WTC11 (cell line): Measurements from ENCODE around the gene RNPEPL1. TPM values are rescaled to one million over a fixed set of nuclear protein-coding genes. Genes with fewer than 3 reads are reported as not detected.
A peak's percentile ranks its signal among the peaks of the same experiment; 100 is the strongest.

Source experiments
- ATAC-seq: fragments of 200-7000 bp; cut with Tn5 transposase; 2 replicates; pipeline ENCODE4 v1.10.0; 2021; ENCODE audit warnings: mild to moderate bottlenecking, moderate library complexity
- CTCF ChIA-PET: fragments of 300-600 bp; sonication (Branson Sonifier 250); formaldehyde crosslinking; loops from one replicate; lab custom pipeline; 2021; ENCODE audit warnings: antibody characterized with exemption; lab: Charles Lee
- POLR2A ChIA-PET: fragments of 350-600 bp; sonication (Branson Sonifier 250); formaldehyde crosslinking; loops from one replicate; lab custom pipeline; 2021; ENCODE audit warnings: antibody characterized with exemption; lab: Charles Lee
- DNase-seq: peaks from one replicate; pipeline ENCODE4 v3.0.0; 2021; ENCODE audit warnings: low spot score
- H3K27ac Mint-ChIP-seq: 2 replicates; pipeline ENCODE4 v1.8.0; 2021; ENCODE audit warnings: mixed read lengths
- H3K27me3 Mint-ChIP-seq: 2 replicates; pipeline ENCODE4 v1.8.0; 2021; ENCODE audit warnings: low read depth, mild to moderate bottlenecking, moderate library complexity, mixed read lengths
- H3K36me3 Mint-ChIP-seq: 2 replicates; pipeline ENCODE4 v1.8.0; 2021; ENCODE audit warnings: mixed read lengths
- H3K4me1 Mint-ChIP-seq: 2 replicates; pipeline ENCODE4 v1.8.0; 2022; ENCODE audit warnings: mixed read lengths
- H3K4me3 Mint-ChIP-seq: 2 replicates; pipeline ENCODE4 v1.8.0; 2021; ENCODE audit warnings: mild to moderate bottlenecking, moderate library complexity, mixed read lengths
- H3K9me3 Mint-ChIP-seq: 2 replicates; pipeline ENCODE4 v1.8.0; 2021; ENCODE audit warnings: mixed read lengths
- EMX1 ChIP-seq: fragments of 250-450 bp; sonication (Bioruptor Pico); IDR thresholded peaks from 2 replicates; pipeline ENCODE4 v1.8.0; 2021; ENCODE audit warnings: mild to moderate bottlenecking
- GTF2I ChIP-seq: fragments of 250-450 bp; sonication (Bioruptor Pico); conservative IDR thresholded peaks from 2 replicates; pipeline ENCODE4 v1.4.0; 2021; ENCODE audit warnings: mild to moderate bottlenecking
- KAT7 ChIP-seq: sonication (generic); formaldehyde crosslinking; IDR thresholded peaks from 2 replicates; pipeline ENCODE4 v1.8.1; 2023; ENCODE audit warnings: missing genetic modification reagents, mild to moderate bottlenecking, borderline replicate concordance
- NFE2L1 ChIP-seq: sonication (generic); formaldehyde crosslinking; IDR thresholded peaks from 2 replicates; pipeline ENCODE4 v1.8.1; 2023; ENCODE audit warnings: missing genetic modification reagents
- NR2C2 ChIP-seq: sonication (generic); formaldehyde crosslinking; IDR thresholded peaks from 2 replicates; pipeline ENCODE4 v1.8.0; 2022; ENCODE audit warnings: mild to moderate bottlenecking, missing genetic modification reagents
- OVOL2 ChIP-seq: fragments of 250-450 bp; sonication (Bioruptor Pico); IDR thresholded peaks from 2 replicates; pipeline ENCODE4 v1.9.0; 2021; ENCODE audit warnings: mild to moderate bottlenecking, borderline replicate concordance
- RELA ChIP-seq: sonication (generic); formaldehyde crosslinking; IDR thresholded peaks from 2 replicates; pipeline ENCODE4 v1.8.1; 2022; ENCODE audit warnings: missing genetic modification reagents, mild to moderate bottlenecking, borderline replicate concordance
- SMAD3 ChIP-seq: sonication (generic); formaldehyde crosslinking; IDR thresholded peaks from 2 replicates; pipeline ENCODE4 v1.8.0; 2022; ENCODE audit warnings: missing genetic modification reagents, mild to moderate bottlenecking, borderline replicate concordance
- SOX15 ChIP-seq: fragments of 250-450 bp; sonication (Bioruptor Pico); IDR thresholded peaks from 2 replicates; pipeline ENCODE4 v1.9.0; 2021; ENCODE audit warnings: mild to moderate bottlenecking
- SP1 ChIP-seq: sonication (generic); formaldehyde crosslinking; conservative IDR thresholded peaks from 2 replicates; pipeline ENCODE4 v1.8.1; 2022; ENCODE audit warnings: missing genetic modification reagents
- TCF7 ChIP-seq: sonication (generic); formaldehyde crosslinking; IDR thresholded peaks from 2 replicates; pipeline ENCODE4 v1.8.0; 2022; ENCODE audit warnings: mild to moderate bottlenecking, low read depth, missing genetic modification reagents, moderate library complexity
- TEAD4 ChIP-seq: sonication (generic); formaldehyde crosslinking; IDR thresholded peaks from 2 replicates; pipeline ENCODE4 v1.8.0; 2022; ENCODE audit warnings: mild to moderate bottlenecking, missing genetic modification reagents
- ZNF121 ChIP-seq: sonication (generic); formaldehyde crosslinking; IDR thresholded peaks from 2 replicates; pipeline ENCODE4 v1.8.0; 2023; ENCODE audit warnings: missing genetic modification reagents
- ZNF416 ChIP-seq: fragments of 250-450 bp; sonication (Bioruptor Pico); IDR thresholded peaks from 2 replicates; pipeline ENCODE4 v1.9.0; 2021; ENCODE audit warnings: mild to moderate bottlenecking, inconsistent platforms
- ZNF671 ChIP-seq: fragments of 250-450 bp; sonication (Bioruptor Pico); IDR thresholded peaks from 2 replicates; pipeline ENCODE4 v1.8.0; 2021; ENCODE audit warnings: mild to moderate bottlenecking
- total RNA-seq: library from RNA; stranded (reverse); gene quantifications from 3 replicates; pipeline ENCODE4 v1.2.3, GENCODE V29; 2021
- TF ChIP-seq, protein P1 (sequence below): sonication (generic); formaldehyde crosslinking; IDR thresholded peaks from 2 replicates; pipeline ENCODE4 v1.8.0; 2023; ENCODE audit warnings: mild to moderate bottlenecking, missing genetic modification reagents
- TF ChIP-seq, protein P2 (sequence below): sonication (generic); formaldehyde crosslinking; IDR thresholded peaks from 2 replicates; pipeline ENCODE4 v1.8.1; 2023; ENCODE audit warnings: mild to moderate bottlenecking, missing genetic modification reagents
- TF ChIP-seq, protein P3 (sequence below): sonication (generic); formaldehyde crosslinking; IDR thresholded peaks from 2 replicates; pipeline ENCODE4 v1.8.1; 2022; ENCODE audit warnings: mild to moderate bottlenecking, moderate library complexity, missing genetic modification reagents
- TF ChIP-seq, protein P4 (sequence below): sonication (generic); formaldehyde crosslinking; IDR thresholded peaks from 2 replicates; pipeline ENCODE4 v1.8.1; 2023; ENCODE audit warnings: mild to moderate bottlenecking, missing genetic modification reagents, borderline replicate concordance
- TF ChIP-seq, protein P5 (sequence below): sonication (generic); formaldehyde crosslinking; IDR thresholded peaks from 2 replicates; pipeline ENCODE4 v1.8.1; 2023; ENCODE audit warnings: mild to moderate bottlenecking, moderate library complexity, missing genetic modification reagents
- TF ChIP-seq, protein P6 (sequence below): sonication (generic); formaldehyde crosslinking; IDR thresholded peaks from 2 replicates; pipeline ENCODE4 v1.8.1; 2022; ENCODE audit warnings: low read depth, missing genetic modification reagents, borderline replicate concordance

The RNPEPL1 gene
- total RNA-seq, 1 experiment from 2014 or later = 18.8 TPM

DNA sequence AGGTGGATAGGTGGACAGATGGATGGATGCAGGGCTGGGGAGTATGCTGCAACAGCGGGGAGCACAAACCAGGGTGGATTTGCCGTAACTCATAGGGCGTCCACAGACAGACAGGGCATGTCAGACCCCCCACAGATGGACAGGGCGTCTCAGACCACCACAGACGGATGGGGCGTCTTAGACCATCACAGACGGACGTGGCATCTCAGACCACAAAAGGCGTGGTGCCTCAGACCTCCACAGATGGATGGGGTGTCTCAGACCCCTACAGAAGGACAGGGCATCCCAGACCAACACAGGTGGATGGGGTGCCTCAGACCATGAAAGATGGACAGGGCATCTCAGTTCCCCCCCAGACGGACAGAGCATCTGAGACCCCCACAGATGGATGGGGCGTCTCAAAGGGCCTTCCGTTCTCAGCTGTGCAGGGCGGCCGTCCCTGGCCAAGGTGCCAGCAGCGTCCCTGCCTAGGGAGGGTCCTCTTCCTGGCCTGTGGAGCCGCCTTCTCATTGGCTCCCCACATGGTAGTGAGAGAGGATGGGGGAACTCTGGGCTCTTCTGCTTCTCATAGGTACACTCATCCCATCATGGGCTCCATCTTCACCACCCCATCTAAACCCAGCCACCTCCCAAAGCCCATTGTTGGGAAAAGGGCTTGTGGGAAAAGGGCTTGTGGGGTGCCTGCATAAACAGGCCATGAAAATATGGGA lies 12.6 kb upstream of the RNPEPL1 start:
- DNase-seq (no peak), ATAC-seq (no peak)
- Mint-ChIP-seq H3K36me3 (peaks cover 15% of the 10 kb centered on the region), H3K9me3 (peaks cover 15% of the 10 kb centered on the region), H3K27ac (no peak overlapping the region), H3K4me3 (no peak overlapping the region), H3K27me3 (peaks cover 32% of the 10 kb centered on the region), H3K4me1 (peaks cover 20% of the 10 kb centered on the region)
- CTCF ChIA-PET = interaction anchor here (2.6 to 2.9 kb wide), 2 partner anchors 24 to 42 kb away, joined by 11 to 24 read pairs; no protein-coding TSS in a partner anchor
- TF ChIP-seq OVOL2 (CRISPR knock-in tag) (no peak), NR2C2 (CRISPR knock-in tag) (no peak), NFE2L1 (CRISPR knock-in tag) (no peak), SOX15 (CRISPR knock-in tag) (no peak), GTF2I (no peak)
- TF ChIP-seq, protein P1, sequence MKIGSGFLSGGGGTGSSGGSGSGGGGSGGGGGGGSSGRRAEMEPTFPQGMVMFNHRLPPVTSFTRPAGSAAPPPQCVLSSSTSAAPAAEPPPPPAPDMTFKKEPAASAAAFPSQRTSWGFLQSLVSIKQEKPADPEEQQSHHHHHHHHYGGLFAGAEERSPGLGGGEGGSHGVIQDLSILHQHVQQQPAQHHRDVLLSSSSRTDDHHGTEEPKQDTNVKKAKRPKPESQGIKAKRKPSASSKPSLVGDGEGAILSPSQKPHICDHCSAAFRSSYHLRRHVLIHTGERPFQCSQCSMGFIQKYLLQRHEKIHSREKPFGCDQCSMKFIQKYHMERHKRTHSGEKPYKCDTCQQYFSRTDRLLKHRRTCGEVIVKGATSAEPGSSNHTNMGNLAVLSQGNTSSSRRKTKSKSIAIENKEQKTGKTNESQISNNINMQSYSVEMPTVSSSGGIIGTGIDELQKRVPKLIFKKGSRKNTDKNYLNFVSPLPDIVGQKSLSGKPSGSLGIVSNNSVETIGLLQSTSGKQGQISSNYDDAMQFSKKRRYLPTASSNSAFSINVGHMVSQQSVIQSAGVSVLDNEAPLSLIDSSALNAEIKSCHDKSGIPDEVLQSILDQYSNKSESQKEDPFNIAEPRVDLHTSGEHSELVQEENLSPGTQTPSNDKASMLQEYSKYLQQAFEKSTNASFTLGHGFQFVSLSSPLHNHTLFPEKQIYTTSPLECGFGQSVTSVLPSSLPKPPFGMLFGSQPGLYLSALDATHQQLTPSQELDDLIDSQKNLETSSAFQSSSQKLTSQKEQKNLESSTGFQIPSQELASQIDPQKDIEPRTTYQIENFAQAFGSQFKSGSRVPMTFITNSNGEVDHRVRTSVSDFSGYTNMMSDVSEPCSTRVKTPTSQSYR = no peak
- TF ChIP-seq, protein P2, sequence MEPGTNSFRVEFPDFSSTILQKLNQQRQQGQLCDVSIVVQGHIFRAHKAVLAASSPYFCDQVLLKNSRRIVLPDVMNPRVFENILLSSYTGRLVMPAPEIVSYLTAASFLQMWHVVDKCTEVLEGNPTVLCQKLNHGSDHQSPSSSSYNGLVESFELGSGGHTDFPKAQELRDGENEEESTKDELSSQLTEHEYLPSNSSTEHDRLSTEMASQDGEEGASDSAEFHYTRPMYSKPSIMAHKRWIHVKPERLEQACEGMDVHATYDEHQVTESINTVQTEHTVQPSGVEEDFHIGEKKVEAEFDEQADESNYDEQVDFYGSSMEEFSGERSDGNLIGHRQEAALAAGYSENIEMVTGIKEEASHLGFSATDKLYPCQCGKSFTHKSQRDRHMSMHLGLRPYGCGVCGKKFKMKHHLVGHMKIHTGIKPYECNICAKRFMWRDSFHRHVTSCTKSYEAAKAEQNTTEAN (CRISPR knock-in tag) = no peak
- TF ChIP-seq, protein P3, sequence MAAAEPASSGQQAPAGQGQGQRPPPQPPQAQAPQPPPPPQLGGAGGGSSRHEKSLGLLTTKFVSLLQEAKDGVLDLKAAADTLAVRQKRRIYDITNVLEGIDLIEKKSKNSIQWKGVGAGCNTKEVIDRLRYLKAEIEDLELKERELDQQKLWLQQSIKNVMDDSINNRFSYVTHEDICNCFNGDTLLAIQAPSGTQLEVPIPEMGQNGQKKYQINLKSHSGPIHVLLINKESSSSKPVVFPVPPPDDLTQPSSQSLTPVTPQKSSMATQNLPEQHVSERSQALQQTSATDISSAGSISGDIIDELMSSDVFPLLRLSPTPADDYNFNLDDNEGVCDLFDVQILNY (CRISPR knock-in tag) = no peak
- POLR2A ChIA-PET = no interaction called here

DNA sequence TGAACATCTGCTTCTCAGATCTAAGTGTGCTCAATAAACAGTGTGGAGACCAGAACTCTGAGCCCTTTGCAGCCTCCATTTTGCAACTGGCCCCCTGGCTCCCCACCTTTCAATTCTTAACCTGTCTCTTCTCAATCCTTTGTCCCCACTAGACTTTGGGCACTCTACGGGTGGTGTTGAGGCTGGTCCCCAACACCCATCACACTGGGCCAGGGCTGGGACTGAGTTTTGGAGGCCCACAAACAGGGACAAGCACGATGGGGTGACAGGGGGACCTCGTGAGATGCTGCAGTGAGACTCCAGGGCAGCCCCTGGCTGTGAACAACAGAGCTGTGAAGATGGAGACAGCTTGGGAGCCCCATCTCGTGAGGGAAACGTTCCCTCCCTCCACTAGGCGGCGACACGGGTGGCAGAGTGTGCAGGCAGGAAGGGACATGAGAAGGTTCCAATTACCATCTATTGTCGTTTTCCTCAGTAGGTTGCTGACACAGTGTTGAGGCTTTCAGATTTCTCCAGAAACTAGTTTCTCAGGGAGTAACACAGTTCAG lies 11.7 kb upstream of the RNPEPL1 start:
- DNase-seq (peak; percentile 80), ATAC-seq (peak; percentile 8)
- Mint-ChIP-seq H3K27me3 (peaks cover 32% of the 10 kb centered on the region), H3K36me3 (peaks cover 6% of the 10 kb centered on the region), H3K4me1 (peaks cover 25% of the 10 kb centered on the region), H3K9me3 (peaks cover 6% of the 10 kb centered on the region), H3K4me3 (peak overlapping the region; percentile 45), H3K27ac (no peak overlapping the region)
- ChIA-PET POLR2A (no interaction called here), CTCF (interaction anchor here (1.0 to 2.9 kb wide), 14 partner anchors 10 to 101 kb away, joined by 3 to 24 read pairs (median 5); partner anchors contain the start of genes CAPN10 and RNPEPL1)
- TF ChIP-seq, protein P4, sequence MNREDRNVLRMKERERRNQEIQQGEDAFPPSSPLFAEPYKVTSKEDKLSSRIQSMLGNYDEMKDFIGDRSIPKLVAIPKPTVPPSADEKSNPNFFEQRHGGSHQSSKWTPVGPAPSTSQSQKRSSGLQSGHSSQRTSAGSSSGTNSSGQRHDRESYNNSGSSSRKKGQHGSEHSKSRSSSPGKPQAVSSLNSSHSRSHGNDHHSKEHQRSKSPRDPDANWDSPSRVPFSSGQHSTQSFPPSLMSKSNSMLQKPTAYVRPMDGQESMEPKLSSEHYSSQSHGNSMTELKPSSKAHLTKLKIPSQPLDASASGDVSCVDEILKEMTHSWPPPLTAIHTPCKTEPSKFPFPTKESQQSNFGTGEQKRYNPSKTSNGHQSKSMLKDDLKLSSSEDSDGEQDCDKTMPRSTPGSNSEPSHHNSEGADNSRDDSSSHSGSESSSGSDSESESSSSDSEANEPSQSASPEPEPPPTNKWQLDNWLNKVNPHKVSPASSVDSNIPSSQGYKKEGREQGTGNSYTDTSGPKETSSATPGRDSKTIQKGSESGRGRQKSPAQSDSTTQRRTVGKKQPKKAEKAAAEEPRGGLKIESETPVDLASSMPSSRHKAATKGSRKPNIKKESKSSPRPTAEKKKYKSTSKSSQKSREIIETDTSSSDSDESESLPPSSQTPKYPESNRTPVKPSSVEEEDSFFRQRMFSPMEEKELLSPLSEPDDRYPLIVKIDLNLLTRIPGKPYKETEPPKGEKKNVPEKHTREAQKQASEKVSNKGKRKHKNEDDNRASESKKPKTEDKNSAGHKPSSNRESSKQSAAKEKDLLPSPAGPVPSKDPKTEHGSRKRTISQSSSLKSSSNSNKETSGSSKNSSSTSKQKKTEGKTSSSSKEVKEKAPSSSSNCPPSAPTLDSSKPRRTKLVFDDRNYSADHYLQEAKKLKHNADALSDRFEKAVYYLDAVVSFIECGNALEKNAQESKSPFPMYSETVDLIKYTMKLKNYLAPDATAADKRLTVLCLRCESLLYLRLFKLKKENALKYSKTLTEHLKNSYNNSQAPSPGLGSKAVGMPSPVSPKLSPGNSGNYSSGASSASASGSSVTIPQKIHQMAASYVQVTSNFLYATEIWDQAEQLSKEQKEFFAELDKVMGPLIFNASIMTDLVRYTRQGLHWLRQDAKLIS (CRISPR knock-in tag) = no peak
- TF ChIP-seq SP1 (CRISPR knock-in tag) (no peak), EMX1 (CRISPR knock-in tag) (no peak), RELA (CRISPR knock-in tag) (no peak), ZNF121 (CRISPR knock-in tag) (no peak), TEAD4 (CRISPR knock-in tag) (no peak), TCF7 (CRISPR knock-in tag) (no peak), NFE2L1 (CRISPR knock-in tag) (no peak), ZNF416 (CRISPR knock-in tag) (0 out of 2 replicates have a peak, but pooled peaks have one; percentile 40), GTF2I (no peak), SMAD3 (CRISPR knock-in tag) (no peak), KAT7 (CRISPR knock-in tag) (no peak), ZNF671 (CRISPR knock-in tag) (no peak)
- TF ChIP-seq, protein P5, sequence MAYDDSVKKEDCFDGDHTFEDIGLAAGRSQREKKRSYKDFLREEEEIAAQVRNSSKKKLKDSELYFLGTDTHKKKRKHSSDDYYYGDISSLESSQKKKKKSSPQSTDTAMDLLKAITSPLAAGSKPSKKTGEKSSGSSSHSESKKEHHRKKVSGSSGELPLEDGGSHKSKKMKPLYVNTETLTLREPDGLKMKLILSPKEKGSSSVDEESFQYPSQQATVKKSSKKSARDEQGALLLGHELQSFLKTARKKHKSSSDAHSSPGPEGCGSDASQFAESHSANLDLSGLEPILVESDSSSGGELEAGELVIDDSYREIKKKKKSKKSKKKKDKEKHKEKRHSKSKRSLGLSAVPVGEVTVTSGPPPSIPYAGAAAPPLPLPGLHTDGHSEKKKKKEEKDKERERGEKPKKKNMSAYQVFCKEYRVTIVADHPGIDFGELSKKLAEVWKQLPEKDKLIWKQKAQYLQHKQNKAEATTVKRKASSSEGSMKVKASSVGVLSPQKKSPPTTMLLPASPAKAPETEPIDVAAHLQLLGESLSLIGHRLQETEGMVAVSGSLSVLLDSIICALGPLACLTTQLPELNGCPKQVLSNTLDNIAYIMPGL (CRISPR knock-in tag) = no peak
- TF ChIP-seq, protein P6, sequence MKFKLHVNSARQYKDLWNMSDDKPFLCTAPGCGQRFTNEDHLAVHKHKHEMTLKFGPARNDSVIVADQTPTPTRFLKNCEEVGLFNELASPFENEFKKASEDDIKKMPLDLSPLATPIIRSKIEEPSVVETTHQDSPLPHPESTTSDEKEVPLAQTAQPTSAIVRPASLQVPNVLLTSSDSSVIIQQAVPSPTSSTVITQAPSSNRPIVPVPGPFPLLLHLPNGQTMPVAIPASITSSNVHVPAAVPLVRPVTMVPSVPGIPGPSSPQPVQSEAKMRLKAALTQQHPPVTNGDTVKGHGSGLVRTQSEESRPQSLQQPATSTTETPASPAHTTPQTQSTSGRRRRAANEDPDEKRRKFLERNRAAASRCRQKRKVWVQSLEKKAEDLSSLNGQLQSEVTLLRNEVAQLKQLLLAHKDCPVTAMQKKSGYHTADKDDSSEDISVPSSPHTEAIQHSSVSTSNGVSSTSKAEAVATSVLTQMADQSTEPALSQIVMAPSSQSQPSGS (CRISPR knock-in tag) = no peak
